Measurements from ENCODE around the gene PRKCA. TPM values are rescaled to one million over a fixed set of nuclear protein-coding genes. Genes with fewer than 3 reads are reported as not detected.

The PRKCA gene
- total and polyA plus RNA-seq, 9 of the 15 experiments (the other 6 are each of a cell fraction or from before 2014, with no cell fraction given) = 3.2 to 33.0 (median 17.8) TPM

DNA sequence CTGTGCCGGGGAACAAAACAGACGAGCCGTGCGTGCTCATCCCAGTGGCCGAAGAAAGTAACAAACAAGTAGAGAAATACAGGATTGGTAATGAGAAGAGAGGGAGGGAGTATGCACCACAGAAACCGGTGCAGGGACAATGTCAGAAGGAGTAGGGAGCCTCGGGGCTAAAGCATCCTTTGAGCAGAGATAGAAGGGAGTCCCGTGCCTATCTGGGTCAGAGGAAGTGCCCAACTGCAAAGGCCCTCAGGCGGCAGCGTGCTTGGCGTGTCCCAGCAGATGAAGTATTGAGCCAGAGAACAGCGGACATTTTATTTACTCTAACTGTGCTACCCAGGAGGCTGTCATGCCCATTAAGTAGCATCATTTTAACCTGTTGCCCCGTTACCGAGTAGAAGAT, 417.6 kb downstream of the PRKCA start:
- Histone ChIP-seq H3K27ac (ENCODE audit: extremely low read depth, low read depth, low read length) (no peak overlapping the region), H3K9ac (ENCODE audit: insufficient read depth in 1 of 2, low read depth in 2 of 2, low read length in 2 of 2) (no peak overlapping the region), H3K9me1 (ENCODE audit: control insufficient read depth, insufficient read depth, low read length) (no peaks in the 10 kb centered on the region), H3K4me3 (no peak overlapping the region), H3K36me3 (ENCODE audit: control insufficient read depth, insufficient read depth, low read length) (no peaks in the 10 kb centered on the region), H3K27me3 (ENCODE audit: control insufficient read depth in 2 of 2, insufficient read depth in 2 of 2, low read length in 2 of 2) (no peaks in the 10 kb centered on the region), H3K4me1 (replicated peaks in 1 of 2; ENCODE audit: control insufficient read depth in 2 of 2, insufficient read depth in 2 of 2, low read length in 2 of 2) (no peaks in the 10 kb centered on the region; a peak in 1 of 5 replicates), H4K20me1 (replicated peaks; ENCODE audit: control insufficient read depth, insufficient read depth, low read length) (0 out of 2 replicates have a peak, but pooled peaks cover 3% of the 10 kb centered on the region), H2AFZ (ENCODE audit: low read depth, low read length) (no peak overlapping the region), H3K79me2 (ENCODE audit: control insufficient read depth, insufficient read depth, low read length) (no peaks in the 10 kb centered on the region), H3K9me3 (replicated peaks; ENCODE audit: control insufficient read depth, insufficient read depth, low read depth, low read length) (no peaks in the 10 kb centered on the region), H3K4me2 (ENCODE audit: insufficient read depth, low read length) (no peak overlapping the region)
- ATAC-seq (no peak), DNase-seq (ENCODE audit: extremely low read depth in 1 of 4, low spot score in 3 of 4) (no peak), FAIRE-seq (no peak)
- TF ChIP-seq MTA1 (IDR thresholded peaks at IDR 0.05; ENCODE audit: borderline replicate concordance) (no peak), KLF13 (tag; IDR thresholded peaks at IDR 0.05; ENCODE audit: borderline replicate concordance, low read depth) (no peak), JUNB (CRISPR knock-in tag; conservative IDR thresholded peaks at IDR 0.05) (no peak), HDAC1 (IDR thresholded peaks at IDR 0.05) (no peak), ZNF175 (CRISPR knock-in tag; IDR thresholded peaks at IDR 0.05; ENCODE audit: low read depth) (no peak), SMAD4 (CRISPR knock-in tag; conservative IDR thresholded peaks at IDR 0.05) (no peak), DEAF1 (CRISPR knock-in tag; IDR thresholded peaks at IDR 0.05) (no peak), GMEB1 (CRISPR knock-in tag; IDR thresholded peaks at IDR 0.05) (no peak)
- in situ Hi-C loops (cut with MboI) = no loop called here
- intact Hi-C loops (cut with micrococcal nuclease) = no loop called here
- ChIA-PET CTCF (ENCODE audit: low intra/inter-chr PET ratio) (no interaction called here), POLR2A (no interaction called here)
- WGBS (ENCODE audit: insufficient coverage, low coverage, missing lambda C conversion rate) = 78% methylated on average over 13 of the region's 14 CpGs
- BruUV-seq (replicated peaks) = no TSS peak

All from K562 (cell line).